Middle frontal gyrus (tissue), 1 donor: ENCODE measurements around the gene LIN7A.

Experiments used
- DNase-seq: peaks from one replicate; pipeline ENCODE4 v3.0.0-alpha.2; 2015; ENCODE audit warnings: low spot score; ENCODE audit errors: extremely low spot score

Gene LIN7A

DNA sequence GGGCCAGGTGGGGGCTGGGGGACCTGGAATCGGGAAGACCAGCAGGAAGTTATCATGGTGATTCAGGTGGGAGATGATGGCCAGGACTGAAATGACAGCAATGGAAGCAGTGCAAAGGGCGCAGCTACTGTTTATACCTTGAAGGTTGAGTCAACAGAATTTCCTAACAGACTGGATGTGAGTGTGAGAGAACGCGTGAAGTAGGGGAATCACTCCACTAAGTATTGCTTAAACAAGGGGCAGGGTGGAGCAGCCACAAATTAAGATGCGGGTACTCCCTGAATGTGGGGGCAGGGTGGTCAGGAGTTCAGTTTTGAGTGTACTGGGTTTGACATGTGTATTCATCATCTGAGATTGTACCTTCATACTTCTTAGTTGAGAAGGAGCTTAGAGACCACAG, 175.9 kb downstream of the LIN7A start:
- no peak for DNase-seq

DNA sequence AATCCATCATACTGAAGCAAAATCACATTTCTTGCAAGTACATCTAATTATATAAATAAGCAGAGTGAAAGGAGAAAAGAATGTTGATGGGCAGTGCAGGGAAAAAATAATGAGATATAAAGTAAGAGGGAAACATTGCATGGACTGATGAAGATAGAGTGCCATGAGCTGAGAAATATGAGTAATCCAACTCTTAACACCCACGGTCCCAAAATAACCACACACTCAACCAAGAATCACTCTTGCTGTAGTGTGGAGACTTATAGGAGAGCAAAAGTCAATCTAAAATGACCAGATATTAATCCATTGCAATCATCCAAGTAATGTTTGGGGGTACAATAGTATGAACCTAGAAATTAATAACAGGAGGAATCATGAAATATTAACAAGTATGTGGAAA, 180.9 kb downstream of the LIN7A start:
- DNase-seq, result no peak

DNA sequence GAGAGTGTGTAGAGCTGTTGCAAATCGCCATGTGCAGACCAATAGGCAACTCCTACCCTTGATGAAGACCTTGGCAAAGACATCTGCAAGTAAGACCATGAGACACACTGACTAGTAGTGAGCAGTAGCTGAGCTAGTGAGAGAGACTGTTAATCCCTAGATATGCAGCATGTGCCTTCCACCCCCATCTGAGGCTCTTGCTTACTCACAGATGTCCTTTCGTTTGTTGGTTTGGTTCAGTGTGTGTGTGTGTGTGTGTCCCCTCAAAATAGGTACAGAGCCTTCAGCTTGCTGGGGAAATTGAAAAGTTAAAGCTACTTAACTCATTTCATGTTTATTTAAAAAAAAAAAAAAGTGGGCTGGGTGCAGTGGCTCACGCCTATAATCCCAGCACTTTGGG, 183.5 kb downstream of the LIN7A start:
- no peak for DNase-seq

DNA sequence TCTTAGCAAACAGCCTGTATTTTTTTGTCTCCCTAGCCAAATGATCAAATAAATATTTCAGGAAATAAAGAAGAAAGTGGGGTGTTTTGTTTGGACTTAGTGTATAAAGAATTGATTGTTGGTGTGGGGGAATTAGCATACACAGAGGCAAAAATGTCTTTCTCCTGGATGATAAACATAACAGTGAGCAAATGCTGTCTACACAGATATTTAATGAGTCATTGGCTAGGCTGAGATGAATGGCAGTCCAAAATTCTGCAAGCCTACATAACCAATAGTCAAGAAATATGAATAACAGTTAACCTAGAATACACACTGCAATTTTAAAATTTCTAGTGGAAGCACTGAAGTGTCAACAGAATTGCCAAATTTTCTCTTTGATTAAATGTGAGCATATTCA, 185.3 kb downstream of the LIN7A start:
- DNase-seq, result no peak

DNA sequence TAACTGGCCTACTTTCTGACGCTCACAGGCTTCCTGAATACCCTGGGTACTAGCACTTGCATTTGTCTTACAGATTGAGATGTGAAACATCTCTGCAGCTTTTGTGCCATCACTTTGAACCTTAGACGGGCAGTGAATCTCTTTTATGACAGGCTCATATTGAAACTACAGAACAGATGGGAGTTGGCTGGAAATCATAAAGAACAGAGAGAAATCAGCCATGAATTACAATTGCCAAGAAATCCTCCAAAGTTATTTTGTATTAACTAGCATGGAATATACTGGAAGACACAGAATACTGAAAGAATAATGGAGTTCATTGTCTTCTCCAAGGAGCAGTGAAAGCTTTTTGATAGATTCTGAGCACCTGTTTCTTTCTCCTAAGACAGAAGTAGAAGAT, 188.3 kb downstream of the LIN7A start:
- DNase-seq, result no peak

DNA sequence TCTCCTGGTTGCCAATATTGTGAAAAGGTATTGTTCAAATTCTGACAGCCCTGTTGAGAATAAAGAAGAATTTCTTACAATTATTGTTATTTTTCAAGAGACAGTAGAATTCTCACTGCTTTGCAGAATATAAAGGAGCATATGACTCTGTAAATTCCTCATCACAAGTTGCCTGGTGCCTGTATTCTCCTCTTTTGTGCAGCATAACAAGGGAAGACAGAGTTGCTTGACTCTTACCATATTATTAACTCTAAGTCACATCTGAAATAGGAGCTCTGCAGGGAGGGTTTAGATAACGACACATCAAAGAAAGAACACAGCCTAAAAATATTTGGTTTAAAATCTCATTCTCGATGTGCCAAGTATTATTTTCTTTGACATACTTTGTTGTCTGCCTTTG, 189.9 kb downstream of the LIN7A start:
- no peak for DNase-seq

DNA sequence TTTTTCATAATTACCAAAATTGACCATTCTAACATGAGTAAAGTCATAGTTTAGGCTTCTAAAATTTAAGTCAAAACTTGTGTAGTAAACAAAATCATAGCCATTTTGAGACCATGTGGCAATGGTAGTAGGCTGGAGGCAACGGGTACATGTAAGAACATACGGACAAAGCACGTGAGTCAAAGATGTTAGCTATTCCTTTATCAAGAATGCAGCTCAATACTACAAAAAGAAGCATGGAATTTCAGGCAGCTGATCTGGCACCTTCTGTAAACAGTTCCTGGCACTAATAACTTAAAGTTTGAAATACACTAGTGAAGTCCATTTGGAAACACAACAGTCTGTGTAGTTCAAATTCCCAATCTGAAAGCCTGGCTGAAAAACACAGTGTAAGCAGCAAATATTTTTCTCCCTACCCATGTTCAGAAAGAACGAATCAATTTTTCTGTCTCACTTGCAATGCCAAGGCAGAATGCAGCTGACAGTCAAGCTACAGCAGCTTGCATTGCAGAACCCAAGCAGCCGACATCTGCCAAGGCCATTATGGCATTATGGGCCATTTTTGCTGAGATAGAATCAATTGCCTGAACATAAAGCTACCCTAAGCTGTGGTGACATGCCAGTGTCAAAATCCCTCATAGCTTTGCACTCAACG, 191.8 kb downstream of the LIN7A start:
- no peak for DNase-seq
